Vagina (tissue), 2 donors: ENCODE results near the gene ISCU. TPM values are rescaled to one million over a fixed set of nuclear protein-coding genes. Genes with fewer than 3 reads are reported as not detected.

Experiments used
- DNase-seq, 2 donors: peaks; one replicate each; pipeline ENCODE4 v3.0.0-alpha.2; 2017; ENCODE audit errors: extremely low spot score in 2 of 2
- H3K27ac ChIP-seq: fragments of 200-600 bp; sonication (generic); one replicate; pipeline ENCODE4 v1.5.1; 2019
- H3K27me3 ChIP-seq: fragments of 200-600 bp; sonication (generic); one replicate; pipeline ENCODE4 v1.5.1; 2019
- H3K36me3 ChIP-seq, 2 donors: fragments of 200-600 bp; sonication (generic); one replicate each; pipeline ENCODE4 v1.5.1; 2017 to 2019
- H3K4me1 ChIP-seq: fragments of 200-600 bp; sonication (generic); one replicate; pipeline ENCODE4 v1.5.1; 2019
- H3K4me3 ChIP-seq, 2 donors: fragments of 200-600 bp; sonication (generic); 1 replicate in 1 of 2; 2 replicates in 1 of 2; pipeline ENCODE4 v1.5.1; 2016 to 2019
- H3K9me3 ChIP-seq: fragments of 200-600 bp; sonication (generic); one replicate; pipeline ENCODE4 v1.5.1; 2019
- POLR2A ChIP-seq, 2 donors: fragments of 450-650 bp; IDR thresholded peaks; one replicate each; pipeline ENCODE4 v1.6.1; 2017; ENCODE audit warnings: antibody characterized with exemption in 2 of 2, mild to moderate bottlenecking in 2 of 2, moderate library complexity in 2 of 2
- POLR2AphosphoS5 ChIP-seq, 2 donors: sonication (generic); formaldehyde crosslinking; IDR thresholded peaks; one replicate each; pipeline ENCODE4 v1.9.0; 2017; ENCODE audit warnings: antibody characterized with exemption in 2 of 2, mild to moderate bottlenecking in 2 of 2, low read depth in 1 of 2; ENCODE audit not compliant: insufficient read depth in 1 of 2
- intact Hi-C: fragments of 100-400 bp; cut with DNase I; formaldehyde crosslinking; loops from one replicate; pipeline ENCODE4 v1.15.1; 2023
- total RNA-seq: library from RNA; depleted of rRNA; stranded (reverse); fragments of >200 nt; gene quantifications from one replicate; pipeline ENCODE4 v1.2.3, GENCODE V29; 2016
- TF ChIP-seq, protein P1 (sequence below), 3 experiments: fragments of 450-650 bp in 2 of 3; fragments of 200-600 bp in 1 of 3; sonication (generic) in 1 of 3; IDR thresholded peaks; one replicate each; pipeline ENCODE4 v1.5.1; 2017 to 2019; ENCODE audit warnings: antibody characterized with exemption in 3 of 3, mild to moderate bottlenecking in 2 of 3, moderate library complexity in 2 of 3

Gene ISCU
- total RNA-seq, 1 donor from 2014 or later, result 167 TPM

- Histone ChIP-seq H3K4me1 (peaks cover 23% of the 10 kb centered on the region), H3K9me3 (no peaks in the 10 kb centered on the region), H3K36me3 (no peaks in the 10 kb centered on the region), H3K27me3 (no peaks in the 10 kb centered on the region), H3K4me3 (no peak overlapping the region), H3K27ac (no peak overlapping the region)
- no peak for DNase-seq
- TF ChIP-seq POLR2A (IDR thresholded peaks at IDR 0.05) (no peak), POLR2AphosphoS5 (IDR thresholded peaks at IDR 0.05; ENCODE audit: insufficient read depth in 1 of 2, low read depth in 1 of 2) (no peak)
- TF ChIP-seq, protein P1, sequence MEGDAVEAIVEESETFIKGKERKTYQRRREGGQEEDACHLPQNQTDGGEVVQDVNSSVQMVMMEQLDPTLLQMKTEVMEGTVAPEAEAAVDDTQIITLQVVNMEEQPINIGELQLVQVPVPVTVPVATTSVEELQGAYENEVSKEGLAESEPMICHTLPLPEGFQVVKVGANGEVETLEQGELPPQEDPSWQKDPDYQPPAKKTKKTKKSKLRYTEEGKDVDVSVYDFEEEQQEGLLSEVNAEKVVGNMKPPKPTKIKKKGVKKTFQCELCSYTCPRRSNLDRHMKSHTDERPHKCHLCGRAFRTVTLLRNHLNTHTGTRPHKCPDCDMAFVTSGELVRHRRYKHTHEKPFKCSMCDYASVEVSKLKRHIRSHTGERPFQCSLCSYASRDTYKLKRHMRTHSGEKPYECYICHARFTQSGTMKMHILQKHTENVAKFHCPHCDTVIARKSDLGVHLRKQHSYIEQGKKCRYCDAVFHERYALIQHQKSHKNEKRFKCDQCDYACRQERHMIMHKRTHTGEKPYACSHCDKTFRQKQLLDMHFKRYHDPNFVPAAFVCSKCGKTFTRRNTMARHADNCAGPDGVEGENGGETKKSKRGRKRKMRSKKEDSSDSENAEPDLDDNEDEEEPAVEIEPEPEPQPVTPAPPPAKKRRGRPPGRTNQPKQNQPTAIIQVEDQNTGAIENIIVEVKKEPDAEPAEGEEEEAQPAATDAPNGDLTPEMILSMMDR (IDR thresholded peaks at IDR 0.05), result no peak
- intact Hi-C loops, result no loop called here
Measured at GRCh38 chr12:108600702-108601007, 38.3 kb downstream of the ISCU start.

DNA sequence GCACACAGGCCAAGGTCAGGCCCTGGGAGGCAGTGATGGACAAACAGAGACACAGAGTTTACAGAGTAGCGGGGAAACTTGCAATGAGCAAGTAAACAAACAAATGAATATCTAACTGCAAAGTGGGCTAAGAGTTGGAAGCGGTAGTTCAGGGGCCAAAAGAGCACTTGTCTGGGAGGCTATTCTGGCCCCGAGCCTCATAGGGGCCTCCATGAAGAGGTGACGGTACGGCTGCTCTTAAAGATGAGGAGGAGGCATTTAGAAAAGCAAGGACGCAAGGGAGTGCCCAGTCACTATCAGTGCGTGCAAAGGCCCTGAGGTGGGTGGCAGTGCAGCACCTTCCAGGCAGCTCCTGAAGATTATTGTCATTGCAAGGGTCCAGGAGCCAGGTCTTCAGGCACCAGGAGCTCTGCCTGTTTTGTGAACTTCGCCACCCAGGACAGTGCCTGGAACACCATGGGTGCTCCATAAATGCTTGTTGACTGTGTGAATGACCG lies 39.9 kb downstream of the ISCU start:
- Histone ChIP-seq H3K27ac (no peak overlapping the region), H3K27me3 (no peaks in the 10 kb centered on the region), H3K4me3 (no peak overlapping the region), H3K4me1 (peaks cover 8% of the 10 kb centered on the region), H3K36me3 (no peaks in the 10 kb centered on the region), H3K9me3 (no peaks in the 10 kb centered on the region)
- DNase-seq, result no peak
- intact Hi-C loops, result no loop called here
- TF ChIP-seq, protein P1 (IDR thresholded peaks at IDR 0.05), result no peak
- TF ChIP-seq POLR2A (IDR thresholded peaks at IDR 0.05) (no peak), POLR2AphosphoS5 (IDR thresholded peaks at IDR 0.05; ENCODE audit: insufficient read depth in 1 of 2, low read depth in 1 of 2) (no peak)

- TF ChIP-seq POLR2A (IDR thresholded peaks at IDR 0.05), result no peak
- no peak for TF ChIP-seq POLR2AphosphoS5 (IDR thresholded peaks at IDR 0.05; ENCODE audit: insufficient read depth in 1 of 2, low read depth in 1 of 2)
- TF ChIP-seq, protein P1 (IDR thresholded peaks at IDR 0.05), result no peak
- Histone ChIP-seq H3K9me3 (no peaks in the 10 kb centered on the region), H3K4me3 (no peak overlapping the region), H3K4me1 (peaks cover 6% of the 10 kb centered on the region), H3K27ac (no peak overlapping the region), H3K36me3 (no peaks in the 10 kb centered on the region), H3K27me3 (no peaks in the 10 kb centered on the region)
- no peak for DNase-seq
- intact Hi-C loops, result no loop called here
Measured at GRCh38 chr12:108602976-108603704, 40.7 kb downstream of the ISCU start.

DNA sequence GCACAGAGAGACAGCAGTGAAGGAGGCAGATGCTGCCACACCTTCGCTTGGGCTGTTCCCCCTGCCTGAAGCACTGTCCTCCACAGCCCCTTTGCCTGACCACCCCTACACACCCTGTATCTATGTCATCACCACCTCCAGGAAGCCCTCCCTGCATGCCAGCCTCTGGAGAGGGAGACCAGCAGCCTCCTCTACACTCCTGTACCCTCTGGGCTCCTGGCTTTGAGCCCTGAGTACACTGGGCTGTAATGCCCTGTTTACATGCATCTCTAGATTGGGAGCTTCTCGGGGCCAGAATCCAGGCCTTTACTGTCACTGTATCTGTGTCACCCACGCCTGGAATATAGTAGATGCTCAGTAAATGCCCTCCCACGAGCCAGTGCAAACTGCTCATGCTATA lies 41.3 kb downstream of the ISCU start:
- no peak for DNase-seq
- H3K4me1 ChIP-seq, result no peaks in the 10 kb centered on the region

More for the DNA sequence above, 41.3 kb downstream of the ISCU start:
- intact Hi-C loops, result no loop called here
- Histone ChIP-seq H3K9me3 (no peaks in the 10 kb centered on the region), H3K4me3 (no peak overlapping the region), H3K27ac (no peak overlapping the region), H3K36me3 (no peaks in the 10 kb centered on the region), H3K27me3 (no peaks in the 10 kb centered on the region)
- TF ChIP-seq POLR2A (IDR thresholded peaks at IDR 0.05) (no peak), POLR2AphosphoS5 (IDR thresholded peaks at IDR 0.05; ENCODE audit: insufficient read depth in 1 of 2, low read depth in 1 of 2) (no peak)
- TF ChIP-seq, protein P1 (IDR thresholded peaks at IDR 0.05), result no peak
